Activated CD8-positive, alpha-beta T cell treated with anti-CD3 and anti-CD28 coated beads for 36 hours (primary cell): Measurements from ENCODE around the gene PRR12. TPM values are rescaled to one million over a fixed set of nuclear protein-coding genes. Genes with fewer than 3 reads are reported as not detected.

ENCODE experiments used
- ATAC-seq: fragments of 200-7000 bp; cut with Tn5 transposase; one replicate; pipeline ENCODE4 v1.10.0; 2021; ENCODE audit warnings: mild to moderate bottlenecking, moderate library complexity
- CTCF ChIA-PET: fragments of 350-600 bp; sonication (Branson Sonifier 250); formaldehyde crosslinking; loops from one replicate; lab custom pipeline; 2021; ENCODE audit warnings: antibody characterized with exemption; lab: Charles Lee
- POLR2A ChIA-PET: fragments of 350-600 bp; sonication (Branson Sonifier 250); formaldehyde crosslinking; loops from one replicate; lab custom pipeline; 2021; ENCODE audit warnings: antibody characterized with exemption; lab: Charles Lee
- DNase-seq: peaks from one replicate; pipeline ENCODE4 v3.0.0-alpha.2; 2020
- H3K27ac Mint-ChIP-seq: one replicate; pipeline ENCODE4 v1.8.0; 2021; ENCODE audit warnings: mild to moderate bottlenecking, mixed read lengths
- H3K27me3 Mint-ChIP-seq: one replicate; pipeline ENCODE4 v1.8.0; 2021; ENCODE audit warnings: mixed read lengths
- H3K36me3 Mint-ChIP-seq: one replicate; pipeline ENCODE4 v1.8.0; 2021; ENCODE audit warnings: low read depth, mixed read lengths
- H3K4me1 Mint-ChIP-seq: one replicate; pipeline ENCODE4 v1.8.0; 2021; ENCODE audit warnings: low read depth, mixed read lengths
- H3K4me3 Mint-ChIP-seq: one replicate; pipeline ENCODE4 v1.8.0; 2021; ENCODE audit warnings: mild to moderate bottlenecking, moderate library complexity, mixed read lengths
- H3K9me3 Mint-ChIP-seq: one replicate; pipeline ENCODE4 v1.8.0; 2021; ENCODE audit warnings: mixed read lengths
- CTCF ChIP-seq: fragments of 200-600 bp; IDR thresholded peaks from one replicate; pipeline ENCODE4 v1.8.0; 2022; ENCODE audit warnings: antibody characterized with exemption, mild to moderate bottlenecking
- intact Hi-C: fragments of 100-400 bp; cut with micrococcal nuclease; formaldehyde crosslinking; loops from one replicate; pipeline ENCODE4 v1.10.0; 2022
- total RNA-seq, 2 experiments: library from RNA; stranded (reverse); gene quantifications; one replicate each; pipeline ENCODE4 v1.2.3, GENCODE V29; 2021

The PRR12 gene
- total RNA-seq, 2 experiments from 2014 or later = 16.0 to 17.8 TPM

GRCh38 chr19:49544154-49544553 is 46.8 kb upstream of the PRR12 start:
- POLR2A ChIA-PET = interaction anchor here (1.1 kb wide), 1 partner anchor 36 kb away, joined by 4 read pairs; the partner anchor contains the start of gene NOSIP
- DNase-seq (no peak), ATAC-seq (no peak)
- CTCF ChIA-PET = interaction anchor here (0.8 to 9.6 kb wide), 3 partner anchors 9 to 37 kb away, joined by 3 to 232 read pairs (median 3); no protein-coding TSS in a partner anchor
- Mint-ChIP-seq H3K27me3 (no peaks in the 10 kb centered on the region), H3K27ac (no peak overlapping the region), H3K9me3 (no peaks in the 10 kb centered on the region), H3K4me1 (peaks cover 15% of the 10 kb centered on the region), H3K36me3 (no peaks in the 10 kb centered on the region), H3K4me3 (no peak overlapping the region)
- no peak for TF ChIP-seq CTCF
- intact Hi-C loops = no loop called here

GRCh38 chr19:49546825-49547565 is 44.0 kb upstream of the PRR12 start:
- peak; percentile 93 for TF ChIP-seq CTCF
- ChIA-PET POLR2A (interaction anchor here (1.0 to 2.0 kb wide), 9 partner anchors 11 to 131 kb away, joined by 3 to 8 read pairs (median 3); partner anchors contain the start of gene RCN3), CTCF (interaction anchor here (0.7 to 9.6 kb wide), 30 partner anchors 9 to 321 kb away, joined by 3 to 232 read pairs (median 8); partner anchors contain the start of genes FCGRT, NOSIP, PRMT1 and PRRG2)
- DNase-seq (peak; percentile 78), ATAC-seq (peak; percentile 63)
- H3K27me3 Mint-ChIP-seq = no peaks in the 10 kb centered on the region
- peaks cover 28% of the 10 kb centered on the region for H3K4me1 Mint-ChIP-seq
- peak overlapping the region; percentile 54 for H3K27ac Mint-ChIP-seq
- no peaks in the 10 kb centered on the region for H3K9me3 Mint-ChIP-seq
- H3K36me3 Mint-ChIP-seq = no peaks in the 10 kb centered on the region
- intact Hi-C loops = loop anchor here (2.0 kb wide), 1 partner anchor 44 kb away; no protein-coding TSS in a partner anchor
- H3K4me3 Mint-ChIP-seq = peak overlapping the region; percentile 64

GRCh38 chr19:49549045-49549444 is 41.9 kb upstream of the PRR12 start:
- POLR2A ChIA-PET = interaction anchor here (0.6 to 1.1 kb wide), 3 partner anchors 15 to 377 kb away, joined by 3 to 6 read pairs (median 3); no protein-coding TSS in a partner anchor
- no peaks in the 10 kb centered on the region for H3K9me3 Mint-ChIP-seq
- no peaks in the 10 kb centered on the region for H3K27me3 Mint-ChIP-seq
- CTCF ChIA-PET = interaction anchor here (0.9 to 9.6 kb wide), 11 partner anchors 8 to 166 kb away, joined by 3 to 232 read pairs (median 6); partner anchors contain the start of genes NOSIP and PRRG2
- intact Hi-C loops = no loop called here
- peaks cover 7% of the 10 kb centered on the region for H3K36me3 Mint-ChIP-seq
- H3K4me3 Mint-ChIP-seq = no peak overlapping the region
- H3K4me1 Mint-ChIP-seq = peaks cover 42% of the 10 kb centered on the region
- DNase-seq (no peak), ATAC-seq (no peak)
- peak overlapping the region; percentile 61 for H3K27ac Mint-ChIP-seq
- no peak for TF ChIP-seq CTCF

GRCh38 chr19:49551531-49551930 is 39.5 kb upstream of the PRR12 start:
- ChIA-PET POLR2A (interaction anchor here (0.6 to 2.3 kb wide), 11 partner anchors 9 to 77 kb away, joined by 3 to 11 read pairs (median 4); partner anchors contain the start of genes NOSIP and RPS11), CTCF (interaction anchor here (1.3 to 9.6 kb wide), 7 partner anchors 9 to 166 kb away, joined by 3 to 232 read pairs (median 5); partner anchors contain the start of gene RCN3)
- Mint-ChIP-seq H3K4me3 (no peak overlapping the region), H3K4me1 (peaks cover 63% of the 10 kb centered on the region), H3K9me3 (no peaks in the 10 kb centered on the region), H3K36me3 (peaks cover 28% of the 10 kb centered on the region), H3K27ac (peak overlapping the region; percentile 39), H3K27me3 (no peaks in the 10 kb centered on the region)
- DNase-seq = no peak
- intact Hi-C loops = no loop called here
- ATAC-seq = no peak
- no peak for TF ChIP-seq CTCF
